ENCODE measurements around the gene ITPK1.

ITPK1 gene

DNA sequence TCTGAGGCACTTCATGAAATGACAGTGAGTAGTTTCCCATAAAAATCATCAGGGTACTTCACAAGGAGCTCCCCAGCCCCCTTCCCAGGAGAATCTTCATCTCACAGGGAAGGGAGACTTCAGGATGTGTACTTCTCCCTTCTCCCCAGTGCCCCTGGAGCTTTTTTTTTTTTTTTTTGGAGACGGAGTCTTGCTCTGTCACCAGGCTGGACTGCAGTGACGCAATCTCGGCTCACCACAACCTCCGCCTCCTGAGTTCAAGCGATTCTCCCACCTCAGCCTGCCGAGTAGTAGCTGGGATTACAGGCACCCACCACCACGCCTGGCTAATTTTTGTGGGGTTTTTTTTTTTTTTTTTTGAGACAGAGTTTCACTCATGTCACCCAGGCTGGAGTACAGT, 10.4 kb downstream of the ITPK1 start:
- DNase-seq (ENCODE audit: low spot score): no peak

DNA sequence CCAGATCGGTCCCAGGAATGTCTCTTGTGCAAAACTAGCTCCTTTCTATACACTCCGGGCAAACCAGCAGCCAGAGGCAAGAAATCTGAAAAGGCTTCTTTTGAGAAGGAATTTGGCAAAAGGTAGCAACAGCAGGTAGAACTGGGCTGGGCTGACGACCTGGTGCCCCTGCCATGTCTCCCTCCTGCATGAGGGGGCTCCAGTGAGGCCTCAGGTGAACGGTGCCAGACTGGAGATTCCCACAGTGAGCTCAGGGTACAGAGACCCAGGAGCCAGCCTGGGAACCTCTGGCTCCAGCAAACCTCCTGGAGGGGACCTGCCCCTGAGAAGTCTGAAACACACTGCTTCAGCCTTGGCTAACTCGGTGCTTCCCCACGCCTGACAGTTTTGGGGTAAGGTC, 10.8 kb downstream of the ITPK1 start:
- DNase-seq (ENCODE audit: low spot score): no peak

DNA sequence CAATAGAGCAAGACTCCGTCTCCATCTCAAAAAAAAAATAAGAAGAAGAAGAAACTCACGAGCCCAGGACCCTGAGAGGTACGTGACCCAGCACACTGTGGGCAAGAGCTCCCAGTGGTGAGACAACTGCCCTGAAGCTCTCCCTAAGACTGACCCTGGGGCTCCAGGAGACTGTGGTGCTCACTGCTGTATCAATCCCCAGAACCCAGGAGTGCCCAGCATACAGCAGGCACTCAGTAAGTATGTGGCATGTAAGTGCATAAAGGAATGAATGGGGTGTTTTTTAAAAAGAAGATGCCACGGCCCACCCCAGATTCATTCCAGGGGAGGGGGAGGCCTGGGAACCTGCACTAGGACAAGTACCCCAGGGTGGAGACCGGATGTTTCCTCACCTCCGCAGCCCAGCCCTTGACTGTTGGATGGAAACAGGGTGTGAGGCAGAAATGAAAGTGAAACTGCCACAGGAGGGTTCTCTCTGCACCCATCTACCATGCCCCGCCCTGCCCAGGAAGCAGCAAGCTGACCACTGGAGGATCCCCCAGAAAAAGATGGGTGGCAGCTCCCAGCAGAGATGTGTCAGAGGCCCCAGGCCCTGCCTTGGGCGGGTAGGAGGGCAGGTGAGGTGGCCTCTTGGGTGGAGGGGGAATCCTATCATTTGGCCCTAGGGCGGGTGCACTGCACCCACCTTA, 12.2 kb downstream of the ITPK1 start:
- no peak for DNase-seq (ENCODE audit: low spot score)

DNA sequence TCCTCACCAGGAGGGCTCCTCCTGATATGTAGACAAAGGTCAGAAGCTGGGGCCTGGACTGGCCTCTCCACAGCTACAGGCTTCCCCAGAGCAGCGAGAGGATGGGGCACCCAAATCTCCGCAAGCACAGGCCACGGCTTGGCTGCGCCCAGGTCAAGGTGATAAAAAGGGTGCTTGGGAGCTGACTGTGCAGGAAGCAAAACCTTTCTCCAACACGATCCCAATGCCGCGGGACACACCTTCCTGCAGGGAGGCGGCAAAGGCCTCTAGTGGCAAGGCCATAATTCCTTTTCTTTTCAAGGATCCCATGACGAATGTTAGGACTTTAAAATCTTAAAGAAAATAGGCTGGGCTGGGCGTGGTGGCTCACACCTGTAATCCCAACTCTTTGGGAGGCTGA, 13.6 kb downstream of the ITPK1 start:
- no peak for DNase-seq (ENCODE audit: low spot score)

DNA sequence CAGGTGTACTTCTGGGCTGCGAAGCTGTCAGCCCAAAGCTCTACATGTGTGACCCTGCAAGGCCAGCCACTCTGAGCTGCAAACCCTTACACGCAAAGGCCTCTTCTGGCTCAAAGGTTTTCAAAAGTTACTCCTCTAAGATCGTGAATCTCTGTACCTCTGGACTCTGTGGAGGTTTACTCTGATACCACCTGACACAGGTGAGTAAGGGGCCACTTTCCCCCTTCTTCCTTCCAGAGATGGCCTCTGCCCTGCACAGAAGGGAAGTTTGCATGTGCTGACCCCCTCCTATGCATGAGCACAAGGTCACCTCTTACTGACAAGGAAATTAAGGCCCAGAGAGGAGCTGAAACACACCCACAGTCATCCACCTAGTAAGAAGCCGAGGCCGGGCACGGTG, 14.5 kb downstream of the ITPK1 start:
- DNase-seq (ENCODE audit: low spot score): no peak

DNA sequence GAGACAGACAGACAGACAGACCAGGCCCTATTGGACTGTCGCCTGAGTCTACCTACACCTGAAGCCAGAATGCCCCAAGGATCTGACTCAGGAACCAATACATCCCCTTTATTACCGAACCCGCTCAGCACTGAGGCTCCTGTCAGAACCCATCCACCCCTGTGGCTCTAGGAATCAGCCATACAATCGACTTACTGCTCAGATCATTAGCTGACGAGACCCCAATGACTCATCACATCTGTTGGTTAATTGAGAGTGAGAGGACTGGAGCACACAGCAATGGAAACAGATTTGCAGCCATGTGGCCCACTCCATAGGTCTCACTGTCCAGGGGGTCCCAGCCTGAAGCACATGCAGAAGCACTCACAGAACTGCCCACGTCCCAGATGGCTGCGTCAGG, 15.2 kb downstream of the ITPK1 start:
- no peak for DNase-seq (ENCODE audit: low spot score)

DNA sequence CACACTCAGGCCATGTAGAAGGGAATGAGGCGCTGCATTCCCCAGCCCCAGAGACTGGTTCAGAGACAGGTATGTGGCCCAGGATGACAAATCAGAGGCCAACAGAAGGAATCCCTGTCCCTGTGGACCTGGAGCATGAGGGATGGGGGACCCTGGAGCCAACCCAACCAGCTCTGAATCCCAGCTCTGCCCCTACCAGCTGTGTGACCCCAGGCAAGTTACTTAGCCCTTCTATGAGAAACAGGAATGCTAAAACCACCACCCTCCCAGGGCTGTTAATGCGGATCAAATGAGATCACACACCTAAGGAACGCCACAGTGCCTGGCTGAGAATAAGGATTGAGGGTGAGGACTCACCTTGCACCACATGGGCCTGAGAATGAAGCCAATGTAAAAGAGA, 15.6 kb downstream of the ITPK1 start:
- DNase-seq (ENCODE audit: low spot score): no peak

DNA sequence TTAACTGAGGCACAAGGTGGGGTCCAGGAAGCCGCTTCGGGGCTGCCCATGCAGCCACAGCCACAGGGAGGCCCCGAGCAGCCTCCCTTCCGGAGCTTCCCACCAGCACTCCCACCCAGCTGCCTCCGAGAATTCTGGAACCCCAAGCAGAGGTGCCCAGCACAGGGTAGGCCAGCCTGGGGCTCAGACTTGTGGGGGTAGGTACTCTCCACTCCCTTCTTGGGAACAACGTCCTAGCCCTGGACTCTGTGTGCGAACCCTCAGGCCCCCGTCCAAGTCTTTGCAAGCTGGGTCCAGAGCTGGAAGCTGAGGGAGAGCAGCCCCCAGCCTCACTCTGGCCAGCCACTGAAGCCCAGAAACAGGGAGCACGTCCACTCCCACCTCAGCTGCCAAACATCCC, 16.1 kb downstream of the ITPK1 start:
- DNase-seq (ENCODE audit: low spot score): no peak

DNA sequence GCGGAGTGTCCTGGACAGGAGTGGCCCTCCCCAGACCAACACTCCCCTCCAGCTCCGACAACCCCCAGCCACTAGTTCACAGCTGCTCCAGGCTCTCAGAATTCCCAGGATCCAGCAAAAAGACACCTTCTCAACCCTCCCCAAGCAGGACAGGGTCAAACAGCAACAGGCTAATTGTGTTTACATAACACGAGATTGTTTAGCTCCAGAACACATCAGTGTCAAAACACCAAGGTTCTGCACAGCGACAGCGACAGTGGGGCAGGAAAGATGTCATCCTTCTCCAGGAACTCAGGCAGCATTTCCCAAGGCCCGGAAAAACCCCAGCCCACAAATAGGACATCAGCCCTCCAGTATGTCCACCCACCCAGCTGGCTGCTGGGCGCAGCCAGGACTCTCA, 16.5 kb downstream of the ITPK1 start:
- no peak for DNase-seq (ENCODE audit: low spot score)

DNA sequence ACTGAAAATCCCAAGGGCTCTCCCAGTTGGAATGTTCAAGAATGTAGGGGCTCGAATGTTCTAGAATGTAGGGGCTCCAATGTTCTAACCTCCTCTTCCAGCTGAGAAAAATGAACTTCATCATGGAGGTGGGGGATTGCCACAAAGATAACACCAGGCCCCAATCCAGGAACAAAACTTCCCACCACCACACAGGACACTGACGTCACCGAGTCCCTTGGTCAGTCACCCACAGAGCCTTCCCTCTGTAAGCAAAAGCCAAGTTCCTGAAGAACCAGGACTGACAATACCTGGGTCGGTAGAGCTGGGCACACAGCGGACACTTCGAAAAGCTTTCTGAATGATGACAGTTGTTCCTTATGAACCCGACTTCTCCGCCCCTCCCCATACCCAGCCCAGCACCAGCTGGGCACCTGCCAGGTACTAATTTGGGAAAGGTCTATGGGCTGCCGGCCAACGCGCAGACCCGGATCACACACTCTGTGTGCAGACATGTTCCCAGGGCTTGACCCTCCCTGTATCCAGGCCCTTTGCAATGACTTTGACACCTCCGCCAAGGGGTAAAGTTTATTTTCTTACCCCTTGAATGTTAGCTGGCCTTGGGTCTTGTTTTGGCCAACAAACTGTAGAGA, 18.9 kb downstream of the ITPK1 start:
- no peak for DNase-seq (ENCODE audit: low spot score)

DNA sequence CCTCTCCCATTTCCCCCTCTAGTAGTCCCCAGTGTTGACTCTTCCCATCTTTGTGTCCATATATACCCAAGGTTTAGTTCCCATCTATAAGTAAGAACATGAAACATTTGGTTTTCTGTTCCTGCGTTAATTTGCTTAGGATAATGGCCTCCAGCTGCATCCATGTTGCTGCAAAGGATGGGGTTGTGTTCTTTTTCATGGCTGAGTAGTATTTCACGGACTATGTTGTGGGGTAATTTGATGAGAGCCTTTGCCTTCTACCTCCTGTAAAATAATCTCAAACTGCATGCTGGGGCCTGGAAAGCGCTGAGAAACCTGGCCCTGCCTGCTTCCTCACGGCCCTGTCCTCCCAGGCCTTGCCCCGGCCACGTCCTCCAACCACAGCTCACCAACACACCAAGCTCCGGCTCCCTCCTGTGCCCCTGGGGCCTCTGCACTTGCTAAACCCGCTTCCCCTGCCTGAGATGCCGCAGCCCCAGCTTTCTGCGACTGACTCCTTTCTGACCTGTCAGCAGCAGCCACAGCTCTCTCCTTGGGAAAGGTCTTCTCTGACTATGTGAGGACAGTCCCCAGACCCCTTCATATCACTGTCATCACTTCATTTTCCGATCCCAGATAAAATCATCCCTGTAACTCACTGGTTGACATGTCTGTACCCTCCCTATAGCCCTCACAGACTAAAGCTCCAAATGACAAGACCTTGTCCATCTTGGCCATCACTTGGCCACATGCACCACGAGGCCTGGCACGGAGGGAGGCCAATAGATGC, 19.8 kb downstream of the ITPK1 start:
- no peak for DNase-seq (ENCODE audit: low spot score)

DNA sequence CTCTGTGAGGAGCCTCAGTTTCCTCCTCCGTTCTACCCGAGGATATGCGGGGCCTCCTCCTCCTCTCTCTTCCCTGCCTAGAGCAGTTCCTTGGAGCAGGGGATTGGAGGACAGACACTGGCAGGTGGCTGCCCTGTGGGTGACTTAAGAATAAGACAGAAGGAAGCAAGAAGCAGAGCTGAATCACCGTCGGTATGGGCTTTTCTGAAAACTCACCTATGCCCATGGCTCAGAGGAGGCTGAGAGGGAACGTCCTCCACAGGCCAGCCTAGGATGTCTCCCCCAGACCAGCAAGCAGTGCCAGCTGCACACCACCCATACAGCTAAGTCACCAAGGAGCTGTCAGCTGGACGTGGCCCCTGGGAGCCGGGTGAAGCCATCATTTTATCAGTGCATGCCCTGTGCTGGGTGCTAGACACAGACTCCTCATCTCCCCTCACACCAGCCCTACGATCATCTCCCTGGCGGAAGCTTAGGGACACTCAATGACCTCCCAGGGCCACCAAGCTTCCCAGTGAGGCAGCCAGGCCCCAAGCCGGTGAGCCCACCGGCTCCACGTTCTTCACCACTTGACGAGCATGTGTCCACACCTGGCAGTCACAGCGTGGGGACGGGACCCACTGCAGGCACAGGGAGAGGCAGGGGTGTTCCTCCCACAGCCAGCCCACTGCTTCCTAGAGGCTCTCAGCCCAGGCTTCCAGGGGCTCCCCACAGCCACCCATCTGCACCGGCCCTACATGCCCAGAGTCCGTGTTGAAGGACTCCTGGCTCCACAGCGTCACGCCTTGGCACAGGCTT, 21.4 kb downstream of the ITPK1 start:
- DNase-seq (ENCODE audit: low spot score): no peak

DNA sequence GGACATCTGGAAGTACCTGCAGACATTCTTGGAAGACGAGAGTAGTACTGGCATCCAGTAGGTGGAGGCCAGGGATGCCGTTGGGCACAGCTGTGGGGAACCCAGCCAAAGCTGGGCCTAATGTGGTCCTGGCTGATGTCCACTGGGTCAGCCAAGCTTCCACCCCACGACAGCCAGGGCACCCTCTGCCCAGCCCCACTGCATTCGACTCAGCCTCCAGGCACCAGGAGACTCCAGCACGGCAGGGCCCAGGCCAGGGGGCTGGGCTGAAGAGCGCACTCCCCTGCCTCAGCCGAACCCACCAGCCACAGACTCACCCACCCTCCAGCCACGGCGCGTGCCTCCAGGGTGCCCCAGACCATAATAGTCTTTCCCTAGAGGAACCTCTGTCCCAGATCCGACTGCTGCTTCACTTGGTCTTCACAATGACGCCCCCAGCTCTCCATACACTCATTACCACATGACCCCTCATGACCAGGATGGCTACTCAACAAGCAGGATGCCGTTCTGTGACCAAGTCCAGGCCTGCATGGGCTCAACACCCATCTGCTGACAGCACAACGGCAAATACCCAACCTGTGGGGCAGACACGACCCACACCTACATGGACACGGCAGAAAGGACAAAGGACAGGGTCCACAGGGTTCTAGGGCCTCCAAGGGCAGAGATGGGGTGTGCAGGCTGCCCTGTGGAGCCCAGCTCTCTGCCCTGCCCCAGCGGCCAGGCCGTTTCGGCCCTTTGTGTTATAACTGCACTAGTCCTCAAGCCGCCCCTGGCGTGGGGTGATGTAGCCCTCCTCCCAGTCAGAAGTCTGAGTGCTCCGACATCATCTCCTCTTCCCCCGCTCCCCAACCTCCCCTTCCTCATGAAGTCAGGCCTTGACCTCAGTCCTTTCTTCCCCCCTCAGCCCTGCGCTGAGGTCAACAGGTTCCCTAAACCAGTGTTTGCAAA, 22.8 kb downstream of the ITPK1 start:
- DNase-seq (ENCODE audit: low spot score): no peak

DNA sequence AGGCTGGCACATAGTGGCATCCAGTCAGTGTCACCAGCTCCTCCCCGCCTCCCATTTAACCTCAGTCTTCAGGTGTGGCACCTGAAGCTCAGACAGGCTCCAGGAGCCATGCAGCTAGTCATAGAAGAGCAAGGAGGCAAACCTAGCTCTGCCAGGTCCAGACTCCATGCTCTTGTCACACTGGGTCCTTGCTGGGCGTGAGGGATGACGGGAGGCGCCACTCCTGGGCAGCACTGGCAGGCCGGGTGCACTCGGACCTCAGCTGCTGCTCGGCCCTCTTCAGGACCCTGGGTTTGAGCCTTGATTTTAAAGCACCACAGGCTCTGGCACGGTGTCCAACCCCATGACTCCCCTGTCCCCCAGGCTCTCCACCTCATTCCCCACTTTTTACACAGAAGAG, 24.1 kb downstream of the ITPK1 start:
- no peak for DNase-seq (ENCODE audit: low spot score)

DNA sequence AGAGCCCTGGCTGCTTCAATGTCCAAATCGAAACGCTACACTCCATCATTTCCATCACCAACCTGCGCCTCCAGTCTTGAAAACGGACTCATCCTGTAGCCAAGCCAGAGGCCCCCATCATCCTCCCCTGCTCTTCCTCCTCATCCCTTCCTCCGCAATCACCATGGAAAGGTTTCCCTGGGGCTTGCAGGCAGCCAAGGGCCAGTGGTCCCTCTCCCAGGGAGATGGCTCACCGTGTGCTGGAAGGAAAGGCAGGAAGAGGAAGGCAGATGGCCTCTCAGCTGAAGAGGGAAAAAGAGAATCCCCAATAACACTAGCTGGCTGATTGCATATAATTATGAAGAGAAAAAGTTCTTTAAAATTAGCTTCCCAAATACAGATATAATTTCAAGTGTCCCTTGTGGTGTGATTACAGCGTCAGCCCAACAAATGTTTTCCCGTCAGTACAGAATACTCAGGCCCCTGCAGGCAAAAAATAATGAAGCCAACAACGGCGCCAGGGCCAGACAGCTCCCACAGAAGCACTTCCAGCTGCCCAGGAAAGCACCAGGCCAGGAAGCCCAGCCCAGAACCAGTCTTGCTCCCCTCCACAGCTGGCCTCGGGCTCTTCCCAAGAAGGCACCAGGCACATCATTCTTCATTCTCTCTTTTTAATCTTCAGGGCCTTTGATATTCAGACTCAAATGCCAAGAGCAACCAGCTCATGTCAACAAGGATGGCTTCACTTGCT, 24.7 kb downstream of the ITPK1 start:
- no peak for DNase-seq (ENCODE audit: low spot score)

DNA sequence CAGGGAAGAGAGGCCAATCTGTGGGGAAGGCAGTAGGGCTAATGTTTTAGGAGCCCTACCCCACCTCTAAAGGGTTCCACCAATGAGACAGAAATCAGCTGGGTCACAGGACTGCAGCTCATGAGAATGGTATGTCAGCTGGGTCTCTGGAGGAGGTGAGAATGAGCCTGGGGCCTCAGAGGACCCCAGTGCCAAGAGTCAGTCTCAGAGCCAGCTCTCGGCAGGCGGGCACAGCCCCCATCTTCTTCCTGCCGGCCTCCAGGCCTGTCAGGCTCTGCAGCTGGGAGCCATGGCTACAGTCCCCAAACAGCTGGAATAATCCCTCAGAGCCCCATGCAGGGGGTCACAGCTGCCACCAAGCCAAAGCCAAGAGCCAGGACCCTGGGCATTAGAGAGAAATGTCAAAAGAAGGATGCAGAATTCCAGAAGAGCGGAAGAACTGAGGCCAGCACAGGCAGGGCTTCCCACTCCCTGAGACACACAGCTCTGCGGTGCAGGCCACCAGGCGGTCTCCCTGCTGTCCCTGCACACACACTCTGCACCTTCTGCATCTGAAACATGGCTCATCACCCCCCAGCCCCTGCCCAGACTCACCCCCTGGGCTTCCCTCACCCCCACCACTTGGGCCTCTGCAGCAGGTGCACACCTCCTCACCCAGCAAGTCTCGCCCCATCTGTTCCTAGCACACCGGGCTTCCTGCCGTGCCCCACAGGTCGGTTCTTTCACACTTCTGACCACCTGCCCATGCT, 26.0 kb downstream of the ITPK1 start:
- no peak for DNase-seq (ENCODE audit: low spot score)

DNA sequence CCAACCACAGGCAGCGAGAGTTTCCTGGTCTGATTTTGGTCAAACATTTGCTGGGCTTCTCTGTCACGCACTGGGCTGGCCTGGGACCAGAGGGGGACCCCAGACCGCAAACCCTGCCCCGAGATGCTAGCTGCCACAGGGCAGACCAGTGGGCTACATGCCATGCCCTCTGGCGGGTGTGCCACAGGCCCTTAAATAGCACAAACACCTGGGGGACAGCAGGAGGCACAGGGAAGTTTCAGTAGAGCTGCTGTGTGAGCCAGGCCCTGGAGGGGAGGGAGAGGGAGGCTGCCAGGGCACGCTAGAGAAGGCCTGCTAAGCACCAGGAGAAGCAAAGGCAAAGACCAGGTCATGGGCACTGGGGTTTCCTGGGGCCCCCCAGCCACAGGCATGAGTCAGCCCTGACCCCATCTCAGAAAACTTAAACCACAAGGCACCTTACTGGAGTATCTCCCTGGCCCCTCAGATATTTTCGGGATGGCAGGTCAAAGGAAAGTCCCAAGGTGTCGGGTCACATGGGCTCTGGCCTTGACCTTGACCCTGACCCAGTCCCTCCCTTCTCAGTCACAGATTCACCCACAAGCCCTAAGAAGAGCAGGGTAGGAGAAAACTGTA, 29.2 kb downstream of the ITPK1 start:
- no peak for DNase-seq (ENCODE audit: low spot score)

DNA sequence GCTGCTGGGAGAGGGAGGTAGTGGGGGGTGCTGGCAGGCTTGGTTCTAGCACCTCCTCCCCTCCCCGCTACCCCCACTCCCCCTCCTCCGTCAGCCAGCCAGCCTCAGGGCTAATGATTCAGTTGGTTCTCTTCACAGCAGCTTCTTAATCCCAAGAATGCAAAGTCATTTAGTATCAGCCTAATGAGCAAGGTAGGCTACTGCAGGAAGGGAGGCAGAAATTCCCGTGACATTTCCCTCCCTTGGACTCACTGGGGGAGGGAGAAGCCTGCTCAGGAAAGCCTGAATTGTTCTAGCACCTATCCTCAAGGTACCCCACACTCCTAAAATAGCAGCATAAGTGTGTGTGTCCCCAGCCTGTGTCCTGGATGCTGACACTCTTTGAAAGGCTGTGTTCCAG, 29.8 kb downstream of the ITPK1 start:
- no peak for DNase-seq (ENCODE audit: low spot score)

Measured in HuH-7 (cell line).